HEK293T (cell line): ENCODE results near the gene MAGI3.

Experiments
- FOXA1 ChIP-seq: fragments of 450-650 bp; IDR thresholded peaks from 2 replicates; pipeline ENCODE4 v1.6.1; 2016; ENCODE audit warnings: mild to moderate bottlenecking
- TARDBP ChIP-seq: fragments of 450-650 bp; IDR thresholded peaks from 2 replicates; pipeline ENCODE4 v1.6.1; 2016
- ZNF384 ChIP-seq: fragments of 450-650 bp; IDR thresholded peaks from 2 replicates; pipeline ENCODE4 v1.6.1; 2016

DNA sequence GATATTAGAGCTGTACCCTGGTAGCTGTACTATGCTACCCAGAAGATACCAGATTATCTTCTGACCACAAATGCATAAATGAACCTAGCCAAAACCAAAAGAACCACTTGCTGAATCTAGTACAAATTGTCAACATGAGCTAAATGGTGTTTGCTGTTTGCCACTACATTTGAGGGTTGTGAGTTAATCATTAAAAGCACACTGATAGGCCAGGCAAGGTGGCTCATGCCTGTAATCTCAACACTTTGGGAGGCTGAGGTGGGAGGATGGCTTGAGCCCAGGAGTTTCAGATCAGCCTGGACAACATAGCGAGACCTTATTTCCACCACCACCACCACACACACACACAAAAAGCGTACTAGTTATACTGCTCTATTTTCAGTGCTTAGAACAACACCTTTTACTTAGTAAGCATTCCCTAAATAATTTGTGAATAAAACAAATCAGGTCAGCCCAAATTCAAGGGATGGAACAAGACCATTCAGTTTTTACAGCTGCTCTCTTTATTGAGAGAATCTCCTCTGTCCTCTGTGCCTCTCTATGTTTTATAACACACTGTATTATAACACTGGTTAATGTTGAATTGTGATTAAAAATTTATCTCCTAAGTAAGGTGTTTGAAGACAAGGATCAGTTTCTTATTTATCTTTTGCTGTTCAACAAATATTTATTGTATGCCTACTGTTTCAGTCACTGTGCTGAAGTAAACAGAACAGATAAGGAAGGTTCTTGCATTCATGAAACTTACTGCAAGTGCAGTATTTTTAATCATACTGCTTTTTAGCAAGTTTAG, 44.0 kb downstream of the MAGI3 start:
- TF ChIP-seq FOXA1: no peak
- TF ChIP-seq TARDBP: no peak
- no peak for TF ChIP-seq ZNF384
